Measurements from ENCODE around the gene ALG5.

GRCh38 chr13:37009692-37010091 is 10.6 kb upstream of the ALG5 start:
- TF ChIP-seq CHD4 (IDR thresholded peaks at IDR 0.05; ENCODE audit: borderline replicate concordance) (no peak), EHMT2 (IDR thresholded peaks at IDR 0.05; ENCODE audit: low read depth) (no peak), CEBPB (IDR thresholded peaks at IDR 0.05) (no peak)

All from A549 (cell line).